Uterus (tissue), 2 donors: ENCODE results near the gene TIFAB.

Experiments used
- POLR2A ChIP-seq, 2 donors: fragments of 450-650 bp; IDR thresholded peaks; one replicate each; pipeline ENCODE4 v1.6.1; 2016; ENCODE audit warnings: antibody characterized with exemption in 2 of 2, mild to moderate bottlenecking in 1 of 2, moderate library complexity in 1 of 2
- TF ChIP-seq, protein P1 (sequence below), 4 experiments: fragments of 200-600 bp in 2 of 4; fragments of 450-650 bp in 2 of 4; sonication (generic) in 2 of 4; IDR thresholded peaks; one replicate each; pipeline ENCODE4 v1.5.1; 2016 to 2019; ENCODE audit warnings: antibody characterized with exemption in 4 of 4, mild to moderate bottlenecking in 2 of 4, moderate library complexity in 1 of 4

DNA sequence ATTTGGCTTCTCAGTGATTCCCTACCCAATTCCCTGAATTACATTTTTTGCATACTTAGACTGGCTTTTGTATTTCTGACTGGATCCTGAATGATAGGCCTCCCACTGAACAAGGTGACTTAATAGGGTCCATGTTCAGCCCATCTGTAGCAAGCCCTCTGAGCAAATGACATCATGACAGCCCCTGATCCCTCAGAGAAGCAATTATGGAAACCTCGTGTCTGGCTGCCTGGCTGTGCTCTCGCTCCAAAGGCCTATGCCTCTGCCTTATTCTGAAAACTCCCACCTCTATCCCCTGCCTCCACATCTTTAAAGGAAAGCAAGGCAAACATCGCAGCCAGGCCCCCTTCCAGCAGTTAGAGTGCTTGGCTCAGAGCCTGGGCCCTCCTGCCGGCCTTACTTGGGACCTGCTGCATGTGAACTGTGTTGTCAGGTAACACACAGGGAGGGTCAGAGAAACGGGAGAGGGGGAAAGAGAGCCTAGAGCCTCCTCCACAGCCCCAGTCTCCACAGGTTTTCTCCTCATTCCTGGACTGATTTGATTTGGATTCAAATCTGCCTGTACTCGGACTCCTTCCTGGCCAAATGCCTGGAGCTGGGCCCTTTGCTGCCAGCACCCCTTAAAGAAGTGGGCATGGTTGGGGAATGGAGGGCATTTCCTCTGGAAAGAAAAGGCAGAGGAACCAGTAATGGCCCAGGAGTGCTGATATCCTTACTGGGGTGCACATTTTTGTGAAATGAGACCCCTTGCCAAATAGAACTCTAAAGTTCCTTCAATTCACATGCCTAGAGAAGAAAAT lies 8.8 kb downstream of the TIFAB start:
- TF ChIP-seq, protein P1, sequence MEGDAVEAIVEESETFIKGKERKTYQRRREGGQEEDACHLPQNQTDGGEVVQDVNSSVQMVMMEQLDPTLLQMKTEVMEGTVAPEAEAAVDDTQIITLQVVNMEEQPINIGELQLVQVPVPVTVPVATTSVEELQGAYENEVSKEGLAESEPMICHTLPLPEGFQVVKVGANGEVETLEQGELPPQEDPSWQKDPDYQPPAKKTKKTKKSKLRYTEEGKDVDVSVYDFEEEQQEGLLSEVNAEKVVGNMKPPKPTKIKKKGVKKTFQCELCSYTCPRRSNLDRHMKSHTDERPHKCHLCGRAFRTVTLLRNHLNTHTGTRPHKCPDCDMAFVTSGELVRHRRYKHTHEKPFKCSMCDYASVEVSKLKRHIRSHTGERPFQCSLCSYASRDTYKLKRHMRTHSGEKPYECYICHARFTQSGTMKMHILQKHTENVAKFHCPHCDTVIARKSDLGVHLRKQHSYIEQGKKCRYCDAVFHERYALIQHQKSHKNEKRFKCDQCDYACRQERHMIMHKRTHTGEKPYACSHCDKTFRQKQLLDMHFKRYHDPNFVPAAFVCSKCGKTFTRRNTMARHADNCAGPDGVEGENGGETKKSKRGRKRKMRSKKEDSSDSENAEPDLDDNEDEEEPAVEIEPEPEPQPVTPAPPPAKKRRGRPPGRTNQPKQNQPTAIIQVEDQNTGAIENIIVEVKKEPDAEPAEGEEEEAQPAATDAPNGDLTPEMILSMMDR (IDR thresholded peaks at IDR 0.05), result no peak
- no peak for TF ChIP-seq POLR2A (IDR thresholded peaks at IDR 0.05)
